HEK293T (cell line): ENCODE data around the gene CCNG1.
"Not testable (repeated sequence)": the region's sequence is repeated elsewhere in the genome, so short reads cannot be mapped to it uniquely, and the experiment has no call there.

Experiments used
- CTCF ChIA-PET: fragments of 350-600 bp; formaldehyde crosslinking; extraction: SDS; loops from one replicate; lab custom pipeline; 2021; ENCODE audit warnings: antibody characterized with exemption, inconsistent platforms; lab: Yijun Ruan, JAX
- POLR2A ChIA-PET: fragments of 350-600 bp; formaldehyde crosslinking; extraction: SDS; loops from one replicate; lab custom pipeline; 2020; ENCODE audit warnings: antibody characterized with exemption, inconsistent platforms; lab: Yijun Ruan, JAX
- DNase-seq: peaks from one replicate; pipeline ENCODE4 v3.0.0; 2012; ENCODE audit warnings: mixed read lengths; ENCODE audit errors: extremely low spot score
- ARNT ChIP-seq: fragments of 450-650 bp; IDR thresholded peaks from 2 replicates; pipeline ENCODE4 v1.6.1; 2017; ENCODE audit warnings: mild to moderate bottlenecking
- BHLHE40 ChIP-seq: fragments of 450-650 bp; IDR thresholded peaks from 2 replicates; pipeline ENCODE4 v1.6.1; 2016; ENCODE audit warnings: mild to moderate bottlenecking, moderate library complexity, borderline replicate concordance
- CTBP1 ChIP-seq: fragments of 450-650 bp; IDR thresholded peaks from 2 replicates; pipeline ENCODE4 v1.6.1; 2016; ENCODE audit warnings: borderline replicate concordance
- ELF4 ChIP-seq: fragments of 450-650 bp; IDR thresholded peaks from 2 replicates; pipeline ENCODE4 v1.6.1; 2017; ENCODE audit warnings: antibody characterized with exemption
- FOXA1 ChIP-seq: fragments of 450-650 bp; IDR thresholded peaks from 2 replicates; pipeline ENCODE4 v1.6.1; 2016; ENCODE audit warnings: mild to moderate bottlenecking
- FOXK2 ChIP-seq: fragments of 450-650 bp; IDR thresholded peaks from 2 replicates; pipeline ENCODE4 v1.6.1; 2016; ENCODE audit warnings: mild to moderate bottlenecking
- FOXM1 ChIP-seq: fragments of 450-650 bp; IDR thresholded peaks from 2 replicates; pipeline ENCODE4 v1.6.1; 2017; ENCODE audit warnings: mild to moderate bottlenecking, borderline replicate concordance
- HDGF ChIP-seq: fragments of 450-650 bp; IDR thresholded peaks from 2 replicates; pipeline ENCODE4 v1.6.1; 2017; ENCODE audit warnings: antibody characterized with exemption, borderline replicate concordance
- L3MBTL2 ChIP-seq: fragments of 450-650 bp; conservative IDR thresholded peaks from 2 replicates; pipeline ENCODE4 v1.6.1; 2016; ENCODE audit warnings: mild to moderate bottlenecking
- LEF1 ChIP-seq: fragments of 450-650 bp; IDR thresholded peaks from 2 replicates; pipeline ENCODE4 v1.6.1; 2017; ENCODE audit warnings: mild to moderate bottlenecking, borderline replicate concordance
- NFRKB ChIP-seq: fragments of 450-650 bp; IDR thresholded peaks from 2 replicates; pipeline ENCODE4 v1.6.1; 2016; ENCODE audit warnings: mild to moderate bottlenecking, moderate library complexity
- SP1 ChIP-seq: fragments of 450-650 bp; IDR thresholded peaks from 2 replicates; pipeline ENCODE4 v1.6.1; 2017
- SUZ12 ChIP-seq: fragments of 450-650 bp; IDR thresholded peaks from 2 replicates; pipeline ENCODE4 v1.6.1; 2016; ENCODE audit warnings: mild to moderate bottlenecking
- TARDBP ChIP-seq: fragments of 450-650 bp; IDR thresholded peaks from 2 replicates; pipeline ENCODE4 v1.6.1; 2016
- ZNF384 ChIP-seq: fragments of 450-650 bp; IDR thresholded peaks from 2 replicates; pipeline ENCODE4 v1.6.1; 2016
- TF ChIP-seq, protein P1 (sequence below): fragments of 450-650 bp; IDR thresholded peaks from 2 replicates; pipeline ENCODE4 v1.6.1; 2016

Gene CCNG1

DNA sequence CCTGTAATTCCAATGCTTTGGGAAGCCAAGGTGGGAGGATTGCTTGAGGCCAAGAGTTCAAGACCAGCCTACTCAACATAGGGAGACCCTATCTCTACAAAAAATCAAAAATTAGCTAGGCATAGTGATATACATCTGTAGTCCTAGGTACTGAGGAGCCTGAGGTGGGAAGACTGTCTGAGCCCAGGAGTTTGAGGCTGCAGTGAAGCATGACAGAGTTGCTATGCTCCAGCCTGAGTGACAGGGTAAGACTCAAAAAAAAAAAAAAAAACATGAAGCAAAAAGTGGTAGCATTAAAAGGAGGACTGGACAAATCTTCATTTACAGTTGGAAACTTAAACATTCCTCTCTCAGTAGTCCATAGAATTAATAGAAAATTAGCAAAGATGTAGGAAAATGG is 9.8 kb downstream of the CCNG1 start:
- no peak for TF ChIP-seq NFRKB
- TF ChIP-seq, protein P1, sequence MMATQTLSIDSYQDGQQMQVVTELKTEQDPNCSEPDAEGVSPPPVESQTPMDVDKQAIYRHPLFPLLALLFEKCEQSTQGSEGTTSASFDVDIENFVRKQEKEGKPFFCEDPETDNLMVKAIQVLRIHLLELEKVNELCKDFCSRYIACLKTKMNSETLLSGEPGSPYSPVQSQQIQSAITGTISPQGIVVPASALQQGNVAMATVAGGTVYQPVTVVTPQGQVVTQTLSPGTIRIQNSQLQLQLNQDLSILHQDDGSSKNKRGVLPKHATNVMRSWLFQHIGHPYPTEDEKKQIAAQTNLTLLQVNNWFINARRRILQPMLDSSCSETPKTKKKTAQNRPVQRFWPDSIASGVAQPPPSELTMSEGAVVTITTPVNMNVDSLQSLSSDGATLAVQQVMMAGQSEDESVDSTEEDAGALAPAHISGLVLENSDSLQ = peak; percentile 41; the same call in 1 of the 2 replicates
- ChIA-PET CTCF (no interaction called here), POLR2A (interaction anchor here (4.7 kb wide), 1 partner anchor 13 kb away, joined by 24 read pairs; the partner anchor contains the start of genes HMMR and NUDCD2)
- DNase-seq = no peak

DNA sequence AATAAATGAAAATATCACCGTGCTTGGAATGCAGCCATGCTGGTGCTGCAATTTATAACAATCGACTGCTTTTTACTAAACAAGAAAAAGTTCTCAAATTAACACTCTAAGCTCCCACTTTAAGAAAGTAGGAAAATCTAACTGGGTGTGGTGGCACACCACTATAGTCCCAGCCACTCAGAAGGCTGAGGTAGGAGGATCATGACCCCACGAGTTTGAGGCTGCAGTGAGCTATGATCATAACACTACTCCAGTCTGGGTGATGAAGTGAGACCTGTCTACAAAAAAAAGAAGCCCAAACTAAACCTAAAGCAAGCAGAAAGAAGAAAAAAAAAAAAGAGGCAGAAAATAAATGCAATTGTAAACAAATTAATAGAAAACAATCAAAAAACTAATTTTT is 10.5 kb downstream of the CCNG1 start:
- DNase-seq = no peak
- POLR2A ChIA-PET = interaction anchor here (4.7 kb wide), 1 partner anchor 12 kb away, joined by 24 read pairs; the partner anchor contains the start of genes HMMR and NUDCD2
- CTCF ChIA-PET = interaction anchor here (0.9 kb wide), 1 partner anchor 11 kb away, joined by 3 read pairs; no protein-coding TSS in a partner anchor
- no peak for TF ChIP-seq HDGF
- no peak for TF ChIP-seq CTBP1
- TF ChIP-seq FOXA1 = no peak
- no peak for TF ChIP-seq NFRKB
- no peak for TF ChIP-seq SP1
- no peak for TF ChIP-seq LEF1
- no peak for TF ChIP-seq FOXK2
- no peak for TF ChIP-seq BHLHE40
- no peak for TF ChIP-seq TARDBP
- no peak for TF ChIP-seq SUZ12
- TF ChIP-seq L3MBTL2 = no peak
- no peak for TF ChIP-seq ZNF384
- TF ChIP-seq, protein P1 = no peak
- no peak for TF ChIP-seq FOXM1
- no peak for TF ChIP-seq ELF4
- TF ChIP-seq ARNT = no peak

DNA sequence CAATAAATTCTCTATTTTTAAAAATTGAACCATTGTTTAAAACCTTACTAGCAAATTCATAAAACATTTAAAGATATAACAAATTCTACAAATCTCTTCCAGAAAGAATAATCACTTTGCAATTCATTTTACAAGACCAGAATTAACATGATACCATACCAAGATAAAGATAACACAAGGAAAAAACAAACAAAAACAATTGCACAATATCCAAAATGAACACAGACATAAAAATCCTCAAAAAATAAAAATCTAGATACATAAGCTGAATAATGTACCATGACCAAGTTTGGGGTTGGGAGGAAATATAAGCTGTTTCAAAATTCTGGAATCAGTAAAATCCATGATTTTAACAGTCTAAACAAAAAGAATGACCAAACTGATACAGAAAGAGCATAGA is 11.1 kb downstream of the CCNG1 start:
- CTCF ChIA-PET = interaction anchor here (0.9 kb wide), 1 partner anchor 11 kb away, joined by 3 read pairs; no protein-coding TSS in a partner anchor
- no peak for DNase-seq
- POLR2A ChIA-PET = interaction anchor here (4.7 kb wide), 1 partner anchor 12 kb away, joined by 24 read pairs; the partner anchor contains the start of genes HMMR and NUDCD2
- TF ChIP-seq FOXK2 (no peak), HDGF (no peak), ZNF384 (no peak), FOXM1 (no peak), L3MBTL2 (no peak), SP1 (no peak), NFRKB (no peak), SUZ12 (no peak), CTBP1 (no peak)

DNA sequence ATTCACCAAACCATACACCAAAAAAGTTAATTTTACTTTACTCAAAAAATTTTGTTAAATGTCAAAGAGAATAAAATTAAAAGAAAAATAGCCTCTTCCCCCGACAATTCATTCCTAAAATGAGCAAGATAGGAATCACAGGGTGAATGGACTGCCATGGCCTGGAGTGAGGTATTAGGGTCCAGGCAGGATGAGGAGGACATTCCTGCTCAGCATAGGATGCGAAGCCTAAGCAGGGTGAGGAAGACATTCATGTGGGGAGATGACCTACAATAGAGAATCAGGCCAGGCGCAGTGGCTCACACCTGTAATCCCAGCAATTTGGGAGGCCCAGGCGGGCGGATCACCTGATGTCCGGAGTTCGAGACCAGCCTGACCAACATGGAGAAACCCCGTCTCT is 14.1 kb downstream of the CCNG1 start:
- ChIA-PET POLR2A (no interaction called here), CTCF (no interaction called here)
- TF ChIP-seq HDGF (no peak), ARNT (no peak), FOXM1 (no peak), ZNF384 (no peak), SP1 (no peak), CTBP1 (no peak), FOXK2 (no peak), NFRKB (no peak), LEF1 (no peak), TARDBP (no peak), BHLHE40 (no peak)
- DNase-seq = no peak

DNA sequence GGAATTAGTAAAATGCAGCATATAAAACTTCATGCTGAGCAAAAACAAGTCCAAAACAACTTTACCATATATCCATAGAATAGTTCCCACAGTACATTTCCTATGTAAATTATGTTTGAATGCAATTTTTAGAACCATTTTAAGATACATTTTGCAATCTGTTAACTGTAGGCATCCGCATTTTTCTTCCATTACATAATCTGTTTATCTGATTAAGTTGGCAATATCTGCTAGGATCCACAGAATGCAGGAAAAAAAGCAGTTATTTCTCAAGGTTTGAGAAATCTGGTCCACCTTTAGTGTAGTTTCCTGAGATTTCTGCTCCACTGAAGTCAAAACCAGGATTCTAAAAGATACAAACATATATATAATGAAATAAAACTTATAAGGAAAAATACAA is 16.3 kb downstream of the CCNG1 start:
- no peak for DNase-seq
- TF ChIP-seq ZNF384 (no peak), HDGF (no peak)
- CTCF ChIA-PET = no interaction called here
- POLR2A ChIA-PET = no interaction called here

DNA sequence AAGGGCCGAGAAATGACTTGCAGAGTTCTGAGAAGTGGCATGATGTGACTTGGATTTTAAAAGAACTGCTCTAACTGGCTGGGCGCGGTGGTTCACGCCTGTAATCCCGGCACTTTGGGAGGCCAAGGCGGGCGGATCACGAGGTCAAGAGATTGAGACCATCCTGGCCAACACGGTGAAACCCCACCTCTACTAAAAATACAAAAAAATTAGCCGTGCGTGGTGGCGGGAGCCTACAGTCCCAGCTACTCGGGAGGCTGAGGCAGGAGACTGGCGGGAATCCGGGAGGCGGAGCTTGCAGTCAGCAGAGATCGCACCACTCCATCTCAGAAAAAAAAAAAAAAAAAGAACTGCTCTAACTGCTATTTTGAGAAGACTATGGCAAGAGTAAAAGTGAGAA is 18.0 kb downstream of the CCNG1 start:
- CTCF ChIA-PET, DNase-seq, POLR2A ChIA-PET: not testable (repeated sequence)

DNA sequence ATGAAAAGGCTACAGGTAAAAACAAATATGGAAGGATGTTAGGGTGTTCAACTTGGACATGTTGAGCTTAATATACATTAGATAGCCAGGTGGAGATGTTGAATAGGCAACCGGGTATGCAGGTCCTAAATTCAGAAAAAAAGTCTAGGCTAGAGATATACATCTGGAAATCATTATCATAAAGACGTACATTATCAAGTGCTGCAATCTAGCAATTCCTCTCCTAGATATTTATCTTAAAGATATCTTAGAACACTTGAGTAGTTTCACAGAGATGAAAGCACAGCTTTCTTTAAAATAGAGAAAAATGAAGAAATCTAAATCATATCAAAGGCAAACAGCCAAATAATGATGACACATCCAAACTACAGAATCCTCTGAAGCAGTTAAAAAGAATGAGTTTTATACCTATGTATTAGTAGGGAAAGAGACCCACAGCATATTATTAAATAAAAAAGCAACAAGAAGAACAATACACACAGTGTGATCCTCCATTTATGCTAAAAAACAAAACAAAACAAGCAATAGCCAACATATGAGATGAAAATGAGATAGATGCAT is 18.7 kb downstream of the CCNG1 start:
- ChIA-PET CTCF (no interaction called here), POLR2A (interaction anchor here (6.4 kb wide), 1 partner anchor 16 kb away, joined by 129 read pairs; the partner anchor contains the start of gene CCNG1)
- no peak for DNase-seq
- no peak for TF ChIP-seq FOXM1
- no peak for TF ChIP-seq NFRKB
- TF ChIP-seq, protein P1 = no peak
- no peak for TF ChIP-seq FOXA1
- no peak for TF ChIP-seq L3MBTL2
- TF ChIP-seq SUZ12 = no peak
- no peak for TF ChIP-seq ELF4
- TF ChIP-seq FOXK2 = no peak
- no peak for TF ChIP-seq ARNT
- TF ChIP-seq HDGF = no peak
- no peak for TF ChIP-seq BHLHE40
